GM12878 (cell line): ENCODE results near the gene PRKAB1. TPM values are rescaled to one million over a fixed set of nuclear protein-coding genes. Genes with fewer than 3 reads are reported as not detected.

Source experiments
- ATAC-seq: fragments of 200-7000 bp; cut with Tn5 transposase; 3 replicates; pipeline ENCODE4 v1.9.1; 2020; ENCODE audit warnings: mild to moderate bottlenecking, moderate library complexity
- BruUV-seq: library from RNA; stranded (reverse); fragments of 400-500 nt; replicated peaks from 2 replicates; lab custom pipeline; 2021; lab: Mats Ljungman, UMichigan
- CTCF ChIA-PET: fragments of 300-600 bp; sonication (Branson Sonifier 250); formaldehyde crosslinking; extraction: SDS; loops from one replicate; lab custom pipeline; 2021; ENCODE audit warnings: inconsistent platforms; lab: Yijun Ruan, JAX
- POLR2A ChIA-PET: fragments of 350-600 bp; formaldehyde crosslinking; extraction: SDS; loops from one replicate; lab custom pipeline; 2021; ENCODE audit warnings: inconsistent platforms; lab: Charles Lee
- RAD21 ChIA-PET: fragments of 300-600 bp; sonication (Branson Sonifier 250); formaldehyde crosslinking; loops from one replicate; lab custom pipeline; 2023; ENCODE audit warnings: antibody characterized with exemption; ENCODE audit not compliant: unreplicated experiment; lab: Charles Lee
- SMC1A ChIA-PET: fragments of 300-600 bp; sonication (Branson Sonifier 250); formaldehyde crosslinking; loops from one replicate; lab custom pipeline; 2023; ENCODE audit not compliant: unreplicated experiment, uncharacterized antibody; lab: Charles Lee
- DNase-seq: peaks from one replicate; pipeline ENCODE4 v3.0.0-alpha.2; 2011; ENCODE audit warnings: low read depth, low spot score
- FAIRE-seq: peaks from 3 replicates; lab custom pipeline; 2011; peaks lifted over from hg19 to GRCh38; lab: Jason Lieb, UNC
- H2AFZ ChIP-seq: 2 replicates; pipeline ENCODE4 v1.6.0; 2011; ENCODE audit warnings: low read depth, low read length, control low read depth; ENCODE audit not compliant: control insufficient read depth
- H3K27ac ChIP-seq: 2 replicates; pipeline ENCODE4 v1.5.1; 2011; ENCODE audit warnings: control low read depth; ENCODE audit not compliant: control insufficient read depth, insufficient read depth
- H3K27me3 ChIP-seq, 2 experiments: replicated peaks in 1 of 2; 2 replicates each; pipeline versions ENCODE4 v1.6.0 to v1.6.1; 2011; ENCODE audit warnings: low read length in 1 of 2; ENCODE audit not compliant: control insufficient read depth in 2 of 2, insufficient read depth in 2 of 2
- H3K36me3 ChIP-seq, 2 experiments: 2 replicates each; pipeline ENCODE4 v1.5.1; 2011; ENCODE audit warnings: low read length in 1 of 2; ENCODE audit not compliant: control insufficient read depth in 2 of 2, insufficient read depth in 2 of 2
- H3K4me1 ChIP-seq: 2 replicates; pipeline ENCODE4 v1.6.1; 2011; ENCODE audit warnings: mild to moderate bottlenecking, low read length, moderate library complexity, mixed read lengths; ENCODE audit not compliant: control insufficient read depth, insufficient read depth
- H3K4me2 ChIP-seq: 2 replicates; pipeline ENCODE4 v1.6.0; 2011; ENCODE audit warnings: control low read depth; ENCODE audit not compliant: control insufficient read depth, insufficient read depth
- H3K4me3 ChIP-seq: fragments of 200-600 bp; sonication (generic); 2 replicates; pipeline ENCODE4 v1.5.1; 2016
- H3K79me2 ChIP-seq: 2 replicates; pipeline ENCODE4 v1.6.0; 2011; ENCODE audit warnings: low read length; ENCODE audit not compliant: control insufficient read depth, insufficient read depth
- H3K9ac ChIP-seq: 2 replicates; pipeline ENCODE4 v1.8.0; 2011; ENCODE audit warnings: low read length, control low read depth, mixed read lengths; ENCODE audit not compliant: control insufficient read depth, insufficient read depth
- H3K9me3 ChIP-seq: replicated peaks from 3 replicates; pipeline ENCODE4 v1.5.1; 2011; ENCODE audit warnings: mild to moderate bottlenecking, low read length; ENCODE audit not compliant: control insufficient read depth, insufficient read depth
- H4K20me1 ChIP-seq: 2 replicates; pipeline ENCODE4 v1.6.0; 2011; ENCODE audit not compliant: control insufficient read depth, insufficient read depth
- CREB1 ChIP-seq: IDR thresholded peaks from 2 replicates; pipeline ENCODE4 v1.6.1; 2012; ENCODE audit warnings: low read depth, mild to moderate bottlenecking, inconsistent platforms
- CREM ChIP-seq: IDR thresholded peaks from 2 replicates; pipeline ENCODE4 v1.6.1; 2014; ENCODE audit warnings: antibody characterized with exemption, low read depth
- CTCF ChIP-seq, 3 experiments: IDR thresholded peaks in 2 of 3; conservative IDR thresholded peaks in 1 of 3; 2 replicates each; pipeline ENCODE4 v1.5.1; 2011; ENCODE audit warnings: low read depth in 3 of 3, low read length in 3 of 3, mild to moderate bottlenecking in 3 of 3, control low read depth in 2 of 3, moderate library complexity in 2 of 3, inconsistent platforms in 1 of 3, mixed read lengths in 1 of 3; ENCODE audit not compliant: control insufficient read depth in 2 of 3, insufficient read depth in 1 of 3; ENCODE audit errors: extremely low read depth in 1 of 3
- HDGF ChIP-seq: fragments of 450-650 bp; IDR thresholded peaks from 2 replicates; pipeline ENCODE4 v1.6.1; 2016; ENCODE audit warnings: antibody characterized with exemption
- PAX8 ChIP-seq: fragments of 450-650 bp; IDR thresholded peaks from 2 replicates; pipeline ENCODE4 v1.6.1; 2017; ENCODE audit warnings: mild to moderate bottlenecking, moderate library complexity
- YY1 ChIP-seq: IDR thresholded peaks from 2 replicates; pipeline ENCODE4 v1.6.1; 2011; ENCODE audit warnings: low read depth, mild to moderate bottlenecking, low read length
- ZBED1 ChIP-seq: IDR thresholded peaks from 2 replicates; pipeline ENCODE4 v1.6.1; 2016; ENCODE audit warnings: borderline replicate concordance
- WGBS: methylation state at CpG from one replicate; pipeline ENCODE4 v1.1.6; 2016; ENCODE audit warnings: low lambda C conversion rate; ENCODE audit not compliant: insufficient replicate concordance, insufficient coverage; ENCODE audit errors: missing lambda C conversion rate; 5-methylcytosine and 5-hydroxymethylcytosine counted together
- in situ Hi-C: fragments of 300-500 bp; cut with MboI; formaldehyde crosslinking; loops from 9 replicates; pipeline ENCODE4 v1.14.3; 2018; ENCODE audit warnings: mixed read lengths
- intact Hi-C: fragments of 100-400 bp; cut with micrococcal nuclease; formaldehyde crosslinking; loops from one replicate; pipeline ENCODE4 v1.14.2; 2022; ENCODE audit not compliant: unreplicated experiment
- polyA plus RNA-seq, 11 experiments: library from polyadenylated mRNA; depleted of rRNA in 4 of 11; unstranded in 6 of 11; stranded (reverse) in 5 of 11; fragments of >200 nt; fragmentation: Nextera tagmentation in 4 of 11; fragmentation: Illumina TruSeq in 1 of 11; extraction: Ambion mirVana in 4 of 11; extraction: Trizol in 1 of 11; gene quantifications; 1 replicate in 1 of 11; 2 replicates in 10 of 11; pipeline versions ENCODE4 v1.2.1 to v1.2.3, GENCODE V29; 2011 to 2016; ENCODE audit warnings: inconsistent platforms in 2 of 11, missing spikeins in 2 of 11, low read depth in 1 of 11
- total RNA-seq, 4 experiments: library from RNA; depleted of rRNA in 3 of 4; stranded (reverse); fragments of >200 nt in 3 of 4; fragmentation: Illumina TruSeq in 1 of 4; extraction: Trizol in 1 of 4; gene quantifications; 2 replicates each; pipeline versions ENCODE4 v1.2.1 to v1.2.3, GENCODE V29; 2013 to 2021

PRKAB1 gene
- total and polyA plus RNA-seq, 10 of the 15 experiments (the other 5 are each of a cell fraction or from before 2014, with no cell fraction given): 24.6 to 85.0 (median 50.6) TPM

GRCh38 chr12:119659289-119659897, 8.5 kb upstream of the PRKAB1 start (continued):
- TF ChIP-seq PAX8: no peak
- TF ChIP-seq ZBED1: no peak
- TF ChIP-seq CTCF (IDR thresholded peaks at IDR 0.05 in 2 of 3, conservative IDR thresholded peaks at IDR 0.05 in 1 of 3; ENCODE audit: control insufficient read depth in 2 of 3, extremely low read depth in 1 of 3, insufficient read depth in 1 of 3, low read depth in 3 of 3, low read length in 3 of 3): peak; percentile 82 to 90 (median 90)

GRCh38 chr12:119660076-119660475, 7.9 kb upstream of the PRKAB1 start:
- H3K4me2 ChIP-seq: 0 out of 2 replicates have a peak overlapping the region, but pooled peaks have one; percentile 21
- no peaks in the 10 kb centered on the region for H3K79me2 ChIP-seq
- intact Hi-C loops (no loop called here), in situ Hi-C loops (loop anchor here (25.0 kb wide), 1 partner anchor 1523 kb away; the partner anchor contains the start of gene PEBP1)
- peak overlapping the region; percentile 33 for H2AFZ ChIP-seq
- no peak overlapping the region for H3K4me3 ChIP-seq
- no peaks in the 10 kb centered on the region for H3K4me1 ChIP-seq
- CTCF ChIA-PET: interaction anchor here (0.7 to 2.5 kb wide), 4 partner anchors 11 to 216 kb away, joined by 4 to 23 read pairs (median 14); no protein-coding TSS in a partner anchor
- no peaks in the 10 kb centered on the region for H3K36me3 ChIP-seq
- H4K20me1 ChIP-seq: no peaks in the 10 kb centered on the region
- peak; percentile 19; the same call in 1 of the 3 replicates for ATAC-seq
- FAIRE-seq: no peak
- no peak for DNase-seq
- RAD21 ChIA-PET: no interaction called here
- no TSS peak for BruUV-seq
- SMC1A ChIA-PET: no interaction called here
- H3K27me3 ChIP-seq: no peaks in the 10 kb centered on the region
- no peak for TF ChIP-seq YY1
- TF ChIP-seq HDGF: no peak
- TF ChIP-seq CREM: peak; percentile 41; the same call in 1 of the 2 replicates
- peak; percentile 79 for TF ChIP-seq CREB1
- TF ChIP-seq, all 136 proteins: peak for 2
- H3K27ac ChIP-seq: no peak overlapping the region
- H3K9ac ChIP-seq: no peak overlapping the region
- 64% methylated on average over 5 of the region's 5 CpGs for WGBS
- no peaks in the 10 kb centered on the region for H3K9me3 ChIP-seq
- POLR2A ChIA-PET: no interaction called here
